ENCODE results near the gene CD300LF.

GRCh38 chr17:74702116-74702871, 10.4 kb downstream of the CD300LF start:
- TF ChIP-seq CTCF (IDR thresholded peaks at IDR 0.05) (no peak), POLR2A (IDR thresholded peaks at IDR 0.05) (no peak)

All from uterus (tissue), 2 donors.